Mesenteric fat pad (tissue), 1 donor: ENCODE results near the gene CEP43. TPM values are rescaled to one million over a fixed set of nuclear protein-coding genes. Genes with fewer than 3 reads are reported as not detected.
"Not testable (repeated sequence)": the region's sequence is repeated elsewhere in the genome, so short reads cannot be mapped to it uniquely, and the experiment has no call there.

Source experiments
- DNase-seq: peaks from one replicate; pipeline ENCODE4 v3.0.0-alpha.2; 2020; ENCODE audit warnings: low spot score
- long read RNA-seq: library from polyadenylated mRNA; unstranded; transcript quantifications from one replicate; pipeline ENCODE4 v2.0.0, GENCODE V29; 2020
- total RNA-seq: library from RNA; stranded (reverse); fragmentation: NEBNext Ultra II Directional; extraction: Animal tissue kit (Norgen Biotek cat#: 25700); gene quantifications from one replicate; pipeline ENCODE4 v1.2.1, GENCODE V29; 2021
- donor health status: DM: yes; HTN: yes; CAD: no.

The CEP43 gene
- 8.6 TPM for total RNA-seq
- long read RNA-seq, full-length matches to known transcripts = 20 of 30 reads
- long read RNA-seq, partial matches to known transcripts = 1 of 30 reads
- long read RNA-seq, other reads (novel, unspliced or antisense) = 9 of 30 reads

- DNase-seq = peak; percentile 98
Measured at GRCh38 chr6:166999145-166999883, at the start of gene CEP43. TSS of gene CEP43 (plus strand) at chr6:166999397. CDS start at chr6:166999413, 16 bp downstream.

GRCh38 chr6:166949528-166950442 is 49.4 kb upstream of the CEP43 start:
- no peak for DNase-seq

GRCh38 chr6:166950443-166950821 is 48.8 kb upstream of the CEP43 start:
- DNase-seq = no peak

GRCh38 chr6:166950892-166951669 is 48.1 kb upstream of the CEP43 start:
- not testable (repeated sequence) for DNase-seq

GRCh38 chr6:166951670-166952060 is 47.5 kb upstream of the CEP43 start:
- no peak for DNase-seq

- no peak for DNase-seq
Measured at GRCh38 chr6:166952121-166952520, 47.1 kb upstream of the CEP43 start.

GRCh38 chr6:166952567-166953486 is 46.4 kb upstream of the CEP43 start:
- peak; percentile 20 for DNase-seq

- peak; percentile 30 for DNase-seq
Measured at GRCh38 chr6:166954118-166954713, 45.0 kb upstream of the CEP43 start.

GRCh38 chr6:166955121-166955864 is 43.9 kb upstream of the CEP43 start:
- peak; percentile 85 for DNase-seq

GRCh38 chr6:166955865-166956443 is 43.2 kb upstream of the CEP43 start:
- peak; percentile 82 for DNase-seq

GRCh38 chr6:166956444-166957086 is 42.6 kb upstream of the CEP43 start, which contains the start of gene RNASET2:
TSS of gene RNASET2 (minus strand) at chr6:166956550. CDS start at chr6:166956182, 368 bp downstream.
- DNase-seq = peak; percentile 99

GRCh38 chr6:166957087-166957804 is 42.0 kb upstream of the CEP43 start:
- DNase-seq = peak; percentile 91

GRCh38 chr6:166957805-166958076 is 41.5 kb upstream of the CEP43 start:
- no peak for DNase-seq

GRCh38 chr6:166958926-166959861 is 40.0 kb upstream of the CEP43 start:
- peak; percentile 43 for DNase-seq

GRCh38 chr6:166959911-166960608 is 39.1 kb upstream of the CEP43 start:
- DNase-seq = peak; percentile 30

GRCh38 chr6:166960609-166960978 is 38.6 kb upstream of the CEP43 start:
- no peak for DNase-seq
